Astrocyte (in vitro differentiated cells and primary cell): ENCODE results near the gene EIF4A2. TPM values are rescaled to one million over a fixed set of nuclear protein-coding genes. Genes with fewer than 3 reads are reported as not detected.

ENCODE experiments used
- DNase-seq: peaks from one replicate; pipeline ENCODE4 v3.0.0-alpha.2; 2010; ENCODE audit warnings: low read depth
- FAIRE-seq: peaks from 2 replicates; lab custom pipeline; 2011; peaks lifted over from hg19 to GRCh38; lab: Jason Lieb, UNC
- H2AFZ ChIP-seq: 2 replicates; pipeline ENCODE4 v1.6.0; 2012; ENCODE audit warnings: low read depth, low read length, inconsistent platforms
- H3K27ac ChIP-seq: 2 replicates; pipeline ENCODE4 v1.5.1; 2011; ENCODE audit warnings: low read depth, low read length, inconsistent platforms
- H3K27me3 ChIP-seq: 2 replicates; pipeline ENCODE4 v1.6.0; 2011; ENCODE audit warnings: low read length, inconsistent platforms; ENCODE audit not compliant: insufficient read depth
- H3K36me3 ChIP-seq: 2 replicates; pipeline ENCODE4 v1.5.1; 2011; ENCODE audit warnings: low read length, inconsistent platforms; ENCODE audit not compliant: insufficient read depth
- H3K4me1 ChIP-seq: 2 replicates; pipeline ENCODE4 v1.5.1; 2011; ENCODE audit warnings: low read length, inconsistent platforms; ENCODE audit not compliant: insufficient read depth
- H3K4me2 ChIP-seq: 2 replicates; pipeline ENCODE4 v1.6.0; 2012; ENCODE audit warnings: low read length, inconsistent platforms
- H3K4me3 ChIP-seq: 2 replicates; pipeline ENCODE4 v1.5.1; 2011; ENCODE audit warnings: low read depth, mild to moderate bottlenecking, low read length, inconsistent platforms; ENCODE audit not compliant: insufficient read depth
- H3K79me2 ChIP-seq: 2 replicates; pipeline ENCODE4 v1.6.0; 2012; ENCODE audit warnings: mild to moderate bottlenecking, low read length, inconsistent platforms; ENCODE audit not compliant: insufficient read depth
- H3K9ac ChIP-seq: 2 replicates; pipeline ENCODE4 v1.6.0; 2012; ENCODE audit warnings: mild to moderate bottlenecking, low read length, inconsistent platforms
- H3K9me3 ChIP-seq: 2 replicates; pipeline ENCODE4 v1.5.1; 2012; ENCODE audit warnings: low read depth, mild to moderate bottlenecking, low read length, inconsistent platforms; ENCODE audit not compliant: insufficient read depth
- H4K20me1 ChIP-seq: 2 replicates; pipeline ENCODE4 v1.6.0; 2012; ENCODE audit warnings: low read length, inconsistent platforms; ENCODE audit not compliant: insufficient read depth
- H3K27ac Mint-ChIP-seq: one replicate; pipeline ENCODE4 v1.8.0; 2021; ENCODE audit warnings: mild to moderate bottlenecking, mixed read lengths; ENCODE audit not compliant: unreplicated experiment
- H3K27me3 Mint-ChIP-seq: one replicate; pipeline ENCODE4 v1.8.0; 2021; ENCODE audit warnings: low read depth, mixed read lengths; ENCODE audit not compliant: unreplicated experiment
- H3K36me3 Mint-ChIP-seq: one replicate; pipeline ENCODE4 v1.8.0; 2021; ENCODE audit warnings: low read depth, mixed read lengths; ENCODE audit not compliant: unreplicated experiment
- H3K4me1 Mint-ChIP-seq: one replicate; pipeline ENCODE4 v1.8.0; 2021; ENCODE audit warnings: low read depth, mixed read lengths; ENCODE audit not compliant: unreplicated experiment
- H3K4me3 Mint-ChIP-seq: one replicate; pipeline ENCODE4 v1.8.0; 2021; ENCODE audit warnings: mild to moderate bottlenecking, moderate library complexity, mixed read lengths; ENCODE audit not compliant: unreplicated experiment
- H3K9me3 Mint-ChIP-seq: one replicate; pipeline ENCODE4 v1.8.0; 2021; ENCODE audit warnings: mild to moderate bottlenecking, mixed read lengths; ENCODE audit not compliant: unreplicated experiment
- CTCF ChIP-seq: IDR thresholded peaks from 2 replicates; pipeline ENCODE4 v1.5.1; 2011; ENCODE audit warnings: low read depth, mild to moderate bottlenecking, inconsistent platforms, low read length, moderate library complexity; ENCODE audit not compliant: insufficient read depth
- EZH2 ChIP-seq: IDR thresholded peaks from 2 replicates; pipeline ENCODE4 v1.6.1; 2012; ENCODE audit warnings: mild to moderate bottlenecking, low read length, inconsistent platforms; ENCODE audit not compliant: insufficient read depth
- total RNA-seq: library from RNA; stranded (reverse); gene quantifications from 2 replicates; pipeline ENCODE4 v1.2.1, GENCODE V29; 2021

EIF4A2 gene
- total RNA-seq, 1 donor from 2014 or later = 323 TPM

DNA sequence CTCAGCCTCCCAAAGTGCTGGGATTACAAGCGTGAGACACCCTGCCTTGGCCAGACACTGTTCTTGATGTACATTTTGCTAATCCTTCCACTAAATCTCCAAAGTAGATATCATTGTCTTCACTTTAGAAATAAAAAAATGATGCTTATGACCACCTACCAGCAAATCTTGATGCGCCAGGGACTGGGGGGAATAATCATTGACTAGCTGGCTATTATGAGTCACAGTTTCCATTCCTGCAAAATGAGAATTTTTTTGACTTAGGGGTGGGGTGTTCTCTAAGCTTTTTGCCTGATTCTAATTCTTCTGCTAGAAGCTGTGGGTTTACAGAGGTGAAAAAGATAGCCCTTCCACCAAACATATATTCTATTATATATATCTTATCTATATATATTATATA, 40.0 kb downstream of the EIF4A2 start:
- no peak overlapping the region for H3K9ac ChIP-seq
- FAIRE-seq (no peak), DNase-seq (peak; percentile 42)
- no peak overlapping the region for H3K4me3 ChIP-seq
- Mint-ChIP-seq H3K9me3 (no peaks in the 10 kb centered on the region), H3K4me3 (no peak overlapping the region), H3K27me3 (peaks cover 11% of the 10 kb centered on the region), H3K36me3 (no peaks in the 10 kb centered on the region), H3K27ac (no peak overlapping the region), H3K4me1 (peaks cover 18% of the 10 kb centered on the region)
- peaks cover 8% of the 10 kb centered on the region for H4K20me1 ChIP-seq
- peaks cover 8% of the 10 kb centered on the region for H3K27me3 ChIP-seq
- TF ChIP-seq CTCF (no peak), EZH2 (no peak)
- peaks cover 29% of the 10 kb centered on the region for H3K4me1 ChIP-seq
- no peak overlapping the region for H3K4me2 ChIP-seq
- no peak overlapping the region for H3K27ac ChIP-seq
- H3K79me2 ChIP-seq = no peaks in the 10 kb centered on the region
- no peak overlapping the region for H2AFZ ChIP-seq
- no peaks in the 10 kb centered on the region for H3K9me3 ChIP-seq
- H3K36me3 ChIP-seq = no peaks in the 10 kb centered on the region

- peaks cover 18% of the 10 kb centered on the region for H3K4me1 Mint-ChIP-seq
- no peak overlapping the region for H3K27ac ChIP-seq
- H3K9me3 Mint-ChIP-seq = no peaks in the 10 kb centered on the region
- peak overlapping the region; percentile 31 for H3K4me3 ChIP-seq
- no peak overlapping the region for H3K4me3 Mint-ChIP-seq
- H3K27ac Mint-ChIP-seq = no peak overlapping the region
- no peak for TF ChIP-seq EZH2
- no peak for TF ChIP-seq CTCF
- H2AFZ ChIP-seq = peak overlapping the region; percentile 26
- no peaks in the 10 kb centered on the region for H3K36me3 Mint-ChIP-seq
- peaks cover 18% of the 10 kb centered on the region for H3K27me3 Mint-ChIP-seq
- H4K20me1 ChIP-seq = peaks cover 8% of the 10 kb centered on the region
- H3K9ac ChIP-seq = peak overlapping the region; percentile 62
- no peaks in the 10 kb centered on the region for H3K9me3 ChIP-seq
- peak overlapping the region; percentile 90 for H3K4me2 ChIP-seq
- DNase-seq = no peak
- H3K79me2 ChIP-seq = no peaks in the 10 kb centered on the region
- no peaks in the 10 kb centered on the region for H3K36me3 ChIP-seq
- no peak for FAIRE-seq
- H3K27me3 ChIP-seq = peaks cover 19% of the 10 kb centered on the region
- peaks cover 29% of the 10 kb centered on the region for H3K4me1 ChIP-seq
Measured at GRCh38 chr3:186824430-186825139, 41.2 kb downstream of the EIF4A2 start.

DNA sequence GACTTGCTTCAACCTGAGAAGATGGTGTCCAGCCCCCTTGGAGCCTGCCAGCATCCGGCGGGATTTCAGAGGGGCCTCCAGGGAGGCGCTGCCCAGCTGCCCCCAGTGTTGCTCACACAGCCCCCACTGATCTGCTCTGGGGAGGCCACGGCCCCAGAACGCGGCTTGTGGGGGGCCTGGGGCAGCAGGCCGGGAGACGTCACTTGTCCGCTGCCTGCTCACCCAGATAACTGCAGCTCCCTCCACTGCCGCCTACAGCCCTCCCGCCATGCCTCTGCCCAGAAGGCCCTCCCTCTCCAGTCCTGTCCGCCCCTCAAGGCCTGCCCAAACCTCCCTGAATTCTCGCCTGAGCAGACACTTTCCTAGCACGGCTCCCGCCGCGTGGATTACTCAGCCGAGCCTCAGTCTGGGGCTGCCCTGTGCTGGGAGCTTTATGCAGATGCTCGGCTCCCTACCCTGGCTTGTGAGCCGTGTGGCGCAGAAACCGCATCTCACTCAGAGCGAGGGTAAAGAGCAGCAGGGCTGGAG, 42.0 kb downstream of the EIF4A2 start:
- Histone ChIP-seq H3K4me2 (peak overlapping the region; percentile 90), H3K4me1 (peaks cover 29% of the 10 kb centered on the region), H3K27ac (peak overlapping the region; percentile 17), H3K9ac (peak overlapping the region; percentile 62), H3K27me3 (peaks cover 27% of the 10 kb centered on the region), H2AFZ (peak overlapping the region; percentile 26), H3K36me3 (no peaks in the 10 kb centered on the region), H3K9me3 (no peaks in the 10 kb centered on the region), H3K79me2 (no peaks in the 10 kb centered on the region), H3K4me3 (peak overlapping the region; percentile 31), H4K20me1 (peaks cover 8% of the 10 kb centered on the region)
- TF ChIP-seq EZH2 = no peak
- TF ChIP-seq CTCF = no peak
- Mint-ChIP-seq H3K9me3 (peaks cover 1% of the 10 kb centered on the region), H3K27ac (no peak overlapping the region), H3K4me3 (peak overlapping the region; percentile 75), H3K4me1 (peaks cover 18% of the 10 kb centered on the region), H3K36me3 (peaks cover 2% of the 10 kb centered on the region), H3K27me3 (peaks cover 25% of the 10 kb centered on the region)
- DNase-seq = peak; percentile 69
- peak; percentile 13 for FAIRE-seq
